ENCODE results near the gene CST11.

- TF ChIP-seq POLR2A (IDR thresholded peaks at IDR 0.05): no peak
- TF ChIP-seq CTCF (IDR thresholded peaks at IDR 0.05): no peak
- no peak for TF ChIP-seq EP300 (IDR thresholded peaks at IDR 0.05; ENCODE audit: low read depth)
- TF ChIP-seq POLR2AphosphoS5 (IDR thresholded peaks at IDR 0.05): no peak
Measured at GRCh38 chr20:23434521-23435313, 18.0 kb downstream of the CST11 start.
